Measurements from ENCODE around the gene HDAC4. TPM values are rescaled to one million over a fixed set of nuclear protein-coding genes. Genes with fewer than 3 reads are reported as not detected.

Gene HDAC4
- total RNA-seq, 4 donors from 2014 or later: 21.6 to 72.7 (median 35.2) TPM

DNA sequence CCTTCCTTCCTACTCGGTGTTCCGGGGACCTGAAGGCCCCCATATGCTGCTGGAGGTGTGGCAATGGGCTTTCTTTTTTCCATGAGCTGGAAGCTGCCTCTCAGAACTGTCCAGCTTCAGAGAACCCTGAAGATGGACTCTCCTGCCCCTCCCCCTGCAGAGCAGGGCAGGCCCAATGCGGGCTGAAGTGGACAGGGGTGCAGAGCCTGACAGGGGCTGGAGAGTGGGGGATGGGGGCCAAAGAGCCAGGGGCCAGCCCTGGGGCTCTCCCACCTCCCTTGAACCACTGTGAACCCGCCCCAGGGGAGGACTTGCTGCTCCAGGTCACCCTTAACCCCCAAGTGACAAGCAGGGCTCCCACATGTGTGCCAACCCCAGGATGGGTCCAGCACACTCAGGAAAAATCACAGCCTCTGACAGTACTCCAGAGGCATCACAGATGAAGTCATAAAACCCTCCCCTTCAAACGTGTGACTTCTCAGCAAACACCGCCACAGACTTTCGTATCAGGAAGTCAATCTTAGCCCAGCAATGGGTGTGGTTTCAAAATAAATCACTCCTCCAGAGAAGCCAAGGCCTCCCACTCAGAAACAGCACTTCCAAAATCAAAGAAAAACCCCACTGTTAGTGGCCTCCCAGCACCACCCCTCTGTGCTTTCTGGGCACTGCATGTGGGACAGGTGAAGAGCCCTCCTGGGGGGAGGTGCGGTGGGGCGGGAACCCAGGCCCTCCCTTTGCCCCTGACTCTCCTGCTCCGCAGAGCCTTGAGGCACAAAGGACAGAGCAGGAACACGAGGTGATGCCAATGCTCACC is 135.8 kb downstream of the HDAC4 start:
- peaks cover 45 to 99% (median 72%) of the 10 kb centered on the region in 3 donors for H3K4me1 ChIP-seq
- peak in 1 of 4 donors; percentile 44 for TF ChIP-seq POLR2A (IDR thresholded peaks at IDR 0.05)
- TF ChIP-seq, protein P1, sequence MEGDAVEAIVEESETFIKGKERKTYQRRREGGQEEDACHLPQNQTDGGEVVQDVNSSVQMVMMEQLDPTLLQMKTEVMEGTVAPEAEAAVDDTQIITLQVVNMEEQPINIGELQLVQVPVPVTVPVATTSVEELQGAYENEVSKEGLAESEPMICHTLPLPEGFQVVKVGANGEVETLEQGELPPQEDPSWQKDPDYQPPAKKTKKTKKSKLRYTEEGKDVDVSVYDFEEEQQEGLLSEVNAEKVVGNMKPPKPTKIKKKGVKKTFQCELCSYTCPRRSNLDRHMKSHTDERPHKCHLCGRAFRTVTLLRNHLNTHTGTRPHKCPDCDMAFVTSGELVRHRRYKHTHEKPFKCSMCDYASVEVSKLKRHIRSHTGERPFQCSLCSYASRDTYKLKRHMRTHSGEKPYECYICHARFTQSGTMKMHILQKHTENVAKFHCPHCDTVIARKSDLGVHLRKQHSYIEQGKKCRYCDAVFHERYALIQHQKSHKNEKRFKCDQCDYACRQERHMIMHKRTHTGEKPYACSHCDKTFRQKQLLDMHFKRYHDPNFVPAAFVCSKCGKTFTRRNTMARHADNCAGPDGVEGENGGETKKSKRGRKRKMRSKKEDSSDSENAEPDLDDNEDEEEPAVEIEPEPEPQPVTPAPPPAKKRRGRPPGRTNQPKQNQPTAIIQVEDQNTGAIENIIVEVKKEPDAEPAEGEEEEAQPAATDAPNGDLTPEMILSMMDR (IDR thresholded peaks at IDR 0.05): no peak
- DNase-seq: no peak
- peak overlapping the region; percentile 68 to 90 (median 85) for H3K27ac ChIP-seq
- H3K36me3 ChIP-seq: no peaks in the 10 kb centered on the region
- no peaks in the 10 kb centered on the region for H3K27me3 ChIP-seq
- H3K4me3 ChIP-seq: peak overlapping the region in 1 of 4 donors; percentile 21
- 0 to 40% methylated on average over 1 to 2 of the region's 11 CpGs for WGBS, 2 donors
- intact Hi-C loops (cut with DNase I): no loop called here
- no peaks in the 10 kb centered on the region for H3K9me3 ChIP-seq

DNA sequence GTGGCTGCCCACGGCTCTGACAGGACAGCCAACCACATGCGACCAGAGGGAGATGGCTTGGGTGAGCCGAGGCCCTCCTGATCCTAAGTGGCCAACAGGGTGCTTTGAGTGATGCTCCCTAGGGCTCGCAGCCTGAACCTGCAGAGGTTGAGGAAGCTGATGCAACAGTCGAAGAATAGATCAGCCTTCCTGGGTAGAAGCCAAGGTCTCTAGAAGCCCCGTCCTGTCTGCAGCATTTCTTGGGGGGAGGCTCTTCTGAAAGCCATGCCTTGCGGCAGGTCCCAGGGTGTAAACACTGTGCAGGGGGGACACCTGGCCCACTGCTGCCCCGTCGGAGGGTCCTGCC is 136.4 kb downstream of the HDAC4 start:
- TF ChIP-seq POLR2A (IDR thresholded peaks at IDR 0.05): no peak
- TF ChIP-seq, protein P1 (IDR thresholded peaks at IDR 0.05): no peak
- H3K36me3 ChIP-seq: no peaks in the 10 kb centered on the region
- no peaks in the 10 kb centered on the region for H3K27me3 ChIP-seq
- peak overlapping the region; percentile 68 to 90 (median 85) for H3K27ac ChIP-seq
- WGBS, 2 donors: 46 to 77% methylated on average over 2 to 4 of the region's 9 CpGs
- DNase-seq: no peak
- intact Hi-C loops (cut with DNase I): no loop called here
- no peaks in the 10 kb centered on the region for H3K9me3 ChIP-seq
- H3K4me3 ChIP-seq: peak overlapping the region in 1 of 4 donors; percentile 21
- peaks cover 48 to 99% (median 69%) of the 10 kb centered on the region in 3 donors for H3K4me1 ChIP-seq

GRCh38 chr2:239263669-239264491 is 136.9 kb downstream of the HDAC4 start:
- no peaks in the 10 kb centered on the region for H3K9me3 ChIP-seq
- no peak for TF ChIP-seq POLR2A (IDR thresholded peaks at IDR 0.05)
- TF ChIP-seq, protein P1 (IDR thresholded peaks at IDR 0.05): no peak
- WGBS, 2 donors: 78 to 92% methylated on average over 12 to 13 of the region's 28 CpGs
- H3K27ac ChIP-seq: peak overlapping the region; percentile 60 to 90 (median 85)
- peaks cover 48 to 98% (median 65%) of the 10 kb centered on the region in 3 donors for H3K4me1 ChIP-seq
- no peak for DNase-seq
- H3K36me3 ChIP-seq: no peaks in the 10 kb centered on the region
- intact Hi-C loops (cut with DNase I): no loop called here
- no peaks in the 10 kb centered on the region for H3K27me3 ChIP-seq
- no peak overlapping the region for H3K4me3 ChIP-seq

- no peak for DNase-seq
- WGBS, 2 donors: 100% methylated on average over 2 of the region's 14 CpGs; no CpG with 5 or more reads in 1 of the 2 donors
- Histone ChIP-seq H3K36me3 (no peaks in the 10 kb centered on the region), H3K27me3 (no peaks in the 10 kb centered on the region), H3K4me1 (peaks cover 44 to 92% (median 61%) of the 10 kb centered on the region in 3 donors), H3K27ac (peak overlapping the region in 3 of 4 donors; percentile 85 to 90 (median 85)), H3K4me3 (no peak overlapping the region), H3K9me3 (no peaks in the 10 kb centered on the region)
- intact Hi-C loops (cut with DNase I): no loop called here
- TF ChIP-seq, protein P1 (IDR thresholded peaks at IDR 0.05): no peak
- TF ChIP-seq POLR2A (IDR thresholded peaks at IDR 0.05): no peak
Observed at GRCh38 chr2:239263231-239263630, 137.6 kb downstream of the HDAC4 start.
